ENCODE measurements around the gene NUP43.

DNA sequence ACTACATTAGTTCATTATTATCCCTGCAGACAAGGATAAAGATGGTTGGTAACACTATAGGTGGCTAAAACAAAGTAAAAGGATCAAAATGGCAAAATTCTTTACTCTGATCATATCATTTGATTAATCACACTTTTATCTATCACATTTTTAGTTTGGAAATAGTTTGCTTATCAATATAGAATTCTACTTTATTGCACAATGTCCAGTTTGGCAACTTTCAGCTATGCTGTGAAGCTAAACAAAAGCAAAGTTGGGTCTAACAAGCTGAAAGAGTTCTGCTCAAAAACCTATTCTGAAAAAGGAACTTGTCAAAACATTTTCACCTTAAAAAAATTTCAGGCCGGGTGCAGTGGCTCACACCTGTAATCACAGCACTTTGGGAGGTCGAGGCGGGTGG, 20.5 kb downstream of the NUP43 start:
- TF ChIP-seq, protein P1, sequence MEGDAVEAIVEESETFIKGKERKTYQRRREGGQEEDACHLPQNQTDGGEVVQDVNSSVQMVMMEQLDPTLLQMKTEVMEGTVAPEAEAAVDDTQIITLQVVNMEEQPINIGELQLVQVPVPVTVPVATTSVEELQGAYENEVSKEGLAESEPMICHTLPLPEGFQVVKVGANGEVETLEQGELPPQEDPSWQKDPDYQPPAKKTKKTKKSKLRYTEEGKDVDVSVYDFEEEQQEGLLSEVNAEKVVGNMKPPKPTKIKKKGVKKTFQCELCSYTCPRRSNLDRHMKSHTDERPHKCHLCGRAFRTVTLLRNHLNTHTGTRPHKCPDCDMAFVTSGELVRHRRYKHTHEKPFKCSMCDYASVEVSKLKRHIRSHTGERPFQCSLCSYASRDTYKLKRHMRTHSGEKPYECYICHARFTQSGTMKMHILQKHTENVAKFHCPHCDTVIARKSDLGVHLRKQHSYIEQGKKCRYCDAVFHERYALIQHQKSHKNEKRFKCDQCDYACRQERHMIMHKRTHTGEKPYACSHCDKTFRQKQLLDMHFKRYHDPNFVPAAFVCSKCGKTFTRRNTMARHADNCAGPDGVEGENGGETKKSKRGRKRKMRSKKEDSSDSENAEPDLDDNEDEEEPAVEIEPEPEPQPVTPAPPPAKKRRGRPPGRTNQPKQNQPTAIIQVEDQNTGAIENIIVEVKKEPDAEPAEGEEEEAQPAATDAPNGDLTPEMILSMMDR (IDR thresholded peaks at IDR 0.05; ENCODE audit: low read depth, low read length, poor library complexity, severe bottlenecking): no peak
- TF ChIP-seq EZH2phosphoT487 (IDR thresholded peaks at IDR 0.05; ENCODE audit: borderline replicate concordance, low read length): no peak

All from DOHH2 (cell line).